H9 (cell line): ENCODE results near the gene EIF3B. TPM values are rescaled to one million over a fixed set of nuclear protein-coding genes. Genes with fewer than 3 reads are reported as not detected.
A peak's percentile ranks its signal among the peaks of the same experiment; 100 is the strongest.

Experiments
- DNase-seq: peaks from one replicate; pipeline ENCODE4 v3.0.0-alpha.2; 2017
- H2AFZ ChIP-seq: one replicate; pipeline ENCODE4 v1.6.1; 2013; ENCODE audit warnings: mild to moderate bottlenecking, low read length, control low read depth, moderate library complexity
- H2AK5ac ChIP-seq: 2 replicates; pipeline ENCODE4 v1.6.1; 2013; ENCODE audit warnings: low read length, control low read depth, mixed read lengths; ENCODE audit not compliant: insufficient read length
- H2BK120ac ChIP-seq: one replicate; pipeline ENCODE4 v1.6.1; 2013; ENCODE audit warnings: low read depth, mild to moderate bottlenecking, low read length, control low read depth, inconsistent platforms; ENCODE audit not compliant: poor library complexity, severe bottlenecking
- H2BK12ac ChIP-seq: 2 replicates; pipeline ENCODE4 v1.6.1; 2013; ENCODE audit warnings: low read length, control low read depth, mixed read lengths, low read depth; ENCODE audit not compliant: insufficient read length
- H2BK15ac ChIP-seq: 2 replicates; pipeline ENCODE4 v1.6.1; 2013; ENCODE audit warnings: low read depth, low read length, control low read depth
- H2BK20ac ChIP-seq: one replicate; pipeline ENCODE4 v1.6.1; 2013; ENCODE audit warnings: low read depth, mild to moderate bottlenecking, low read length, control low read depth, inconsistent platforms; ENCODE audit not compliant: poor library complexity, severe bottlenecking
- H2BK5ac ChIP-seq: 2 replicates; pipeline ENCODE4 v1.6.1; 2013; ENCODE audit warnings: low read length, control low read depth, mixed read lengths; ENCODE audit not compliant: insufficient read length
- H3K14ac ChIP-seq: 2 replicates; pipeline ENCODE4 v1.6.1; 2013; ENCODE audit warnings: low read length, control low read depth; ENCODE audit not compliant: insufficient read depth
- H3K18ac ChIP-seq: 2 replicates; pipeline ENCODE4 v1.6.1; 2013; ENCODE audit warnings: low read depth, mild to moderate bottlenecking, mixed read lengths, low read length, control low read depth; ENCODE audit not compliant: insufficient read length
- H3K23ac ChIP-seq: 2 replicates; pipeline ENCODE4 v1.6.1; 2013; ENCODE audit warnings: low read length, control low read depth, mixed read lengths, low read depth; ENCODE audit not compliant: insufficient read length
- H3K23me2 ChIP-seq: 2 replicates; pipeline ENCODE4 v1.6.1; 2013; ENCODE audit warnings: low read depth, mild to moderate bottlenecking, mixed read lengths, low read length, control low read depth; ENCODE audit not compliant: insufficient read length, poor library complexity, severe bottlenecking
- H3K27ac ChIP-seq: 2 replicates; pipeline ENCODE4 v1.5.1; 2013; ENCODE audit warnings: low read length, control low read depth, mixed read lengths, low read depth; ENCODE audit not compliant: insufficient read length
- H3K27me3 ChIP-seq: 2 replicates; pipeline ENCODE4 v1.6.1; 2013; ENCODE audit warnings: low read length, control low read depth, inconsistent platforms; ENCODE audit not compliant: insufficient read depth
- H3K4ac ChIP-seq: 2 replicates; pipeline ENCODE4 v1.6.1; 2013; ENCODE audit warnings: low read depth, mild to moderate bottlenecking, control low read depth, inconsistent platforms, low read length, moderate library complexity
- H3K4me1 ChIP-seq: 2 replicates; pipeline ENCODE4 v1.6.1; 2013; ENCODE audit warnings: low read length, control low read depth, inconsistent platforms; ENCODE audit not compliant: insufficient read depth
- H3K4me2 ChIP-seq: 2 replicates; pipeline ENCODE4 v1.6.1; 2013; ENCODE audit warnings: low read length, control low read depth, mixed read lengths; ENCODE audit not compliant: insufficient read length, insufficient read depth
- H3K56ac ChIP-seq: 2 replicates; pipeline ENCODE4 v1.6.1; 2013; ENCODE audit warnings: low read depth, mild to moderate bottlenecking, mixed read lengths, low read length, control low read depth; ENCODE audit not compliant: insufficient read length
- H3K79me1 ChIP-seq: 2 replicates; pipeline ENCODE4 v1.6.1; 2013; ENCODE audit warnings: low read depth, mild to moderate bottlenecking, moderate library complexity, low read length, control low read depth, inconsistent platforms; ENCODE audit not compliant: insufficient read depth, poor library complexity, severe bottlenecking
- H3K79me2 ChIP-seq: 2 replicates; pipeline ENCODE4 v1.6.1; 2013; ENCODE audit warnings: low read length, control low read depth, inconsistent platforms; ENCODE audit not compliant: insufficient read depth
- H3K9ac ChIP-seq: 2 replicates; pipeline ENCODE4 v1.6.1; 2013; ENCODE audit warnings: low read length, control low read depth, mixed read lengths; ENCODE audit not compliant: insufficient read length; ENCODE audit errors: extremely low read depth
- H3K9me3 ChIP-seq: one replicate; pipeline ENCODE4 v1.6.1; 2013; ENCODE audit warnings: low read depth, low read length, inconsistent platforms; ENCODE audit not compliant: control insufficient read depth
- H3T11ph ChIP-seq: one replicate; pipeline ENCODE4 v1.6.1; 2013; ENCODE audit warnings: mild to moderate bottlenecking, low read length, control low read depth, inconsistent platforms
- H4K20me1 ChIP-seq: one replicate; pipeline ENCODE4 v1.6.1; 2013; ENCODE audit not compliant: control insufficient read depth, insufficient read length, insufficient read depth
- H4K5ac ChIP-seq: 2 replicates; pipeline ENCODE4 v1.6.1; 2013; ENCODE audit warnings: low read depth, mild to moderate bottlenecking, mixed read lengths, low read length, control low read depth; ENCODE audit not compliant: insufficient read length
- H4K8ac ChIP-seq: replicated peaks from 2 replicates; pipeline ENCODE4 v1.6.1; 2013; ENCODE audit warnings: low read length, control low read depth, mixed read lengths, low read depth; ENCODE audit not compliant: insufficient read length
- H4K91ac ChIP-seq: 2 replicates; pipeline ENCODE4 v1.6.1; 2013; ENCODE audit warnings: low read depth, mild to moderate bottlenecking, moderate library complexity, mixed read lengths, low read length, control low read depth; ENCODE audit not compliant: insufficient read length
- H3K27ac Mint-ChIP-seq, 3 experiments: 2 replicates in 2 of 3; 3 replicates in 1 of 3; pipeline ENCODE4 v1.8.0; 2020 to 2021; ENCODE audit warnings: mixed read lengths in 3 of 3, mild to moderate bottlenecking in 1 of 3, moderate library complexity in 1 of 3
- H3K27me3 Mint-ChIP-seq: 2 replicates; pipeline ENCODE4 v1.8.0; 2021; ENCODE audit warnings: low read depth, mild to moderate bottlenecking, moderate library complexity, mixed read lengths
- H3K36me3 Mint-ChIP-seq, 3 experiments: 2 replicates in 2 of 3; 3 replicates in 1 of 3; pipeline ENCODE4 v1.8.0; 2020 to 2021; ENCODE audit warnings: low read depth in 3 of 3, mixed read lengths in 3 of 3; ENCODE audit not compliant: insufficient read depth in 1 of 3
- H3K4me1 Mint-ChIP-seq, 2 experiments: 2 replicates each; pipeline ENCODE4 v1.8.0; 2020; ENCODE audit warnings: mixed read lengths in 2 of 2
- H3K4me3 Mint-ChIP-seq, 2 experiments: 2 replicates in 1 of 2; 3 replicates in 1 of 2; pipeline ENCODE4 v1.8.0; 2020 to 2021; ENCODE audit warnings: mild to moderate bottlenecking in 2 of 2, mixed read lengths in 2 of 2, moderate library complexity in 1 of 2
- H3K9me3 Mint-ChIP-seq, 2 experiments: 2 replicates in 1 of 2; 3 replicates in 1 of 2; pipeline ENCODE4 v1.8.0; 2020; ENCODE audit warnings: mild to moderate bottlenecking in 2 of 2, mixed read lengths in 2 of 2, moderate library complexity in 1 of 2
- CTCF ChIP-seq: fragments of 200-600 bp; sonication (generic); conservative IDR thresholded peaks from 3 replicates; pipeline ENCODE4 v1.8.0; 2021; ENCODE audit warnings: antibody characterized with exemption, mild to moderate bottlenecking
- WGBS: extraction: QIAGEN DNeasy Blood & Tissue Kit; methylation state at CpG from one replicate; pipeline ENCODE4 v1.1.7; 2013; ENCODE audit warnings: missing lambda C conversion rate, low lambda C conversion rate, mixed read lengths; ENCODE audit not compliant: insufficient read length; ENCODE audit errors: extremely low coverage; 5-methylcytosine and 5-hydroxymethylcytosine counted together
- total RNA-seq: library from RNA; stranded (reverse); gene quantifications from 2 replicates; pipeline ENCODE4 v1.2.1, GENCODE V29; 2021

The EIF3B gene
- total RNA-seq, 1 experiment from 2014 or later, result 337 TPM

- H3K27me3 ChIP-seq, result no peaks in the 10 kb centered on the region
- no peak overlapping the region for H3T11ph ChIP-seq
- H2AFZ ChIP-seq, result no peak overlapping the region
- no peak overlapping the region for H4K8ac ChIP-seq
- no peaks in the 10 kb centered on the region for H4K20me1 ChIP-seq
- no peaks in the 10 kb centered on the region for H3K23me2 ChIP-seq
- no peaks in the 10 kb centered on the region; the same call in 1 of the 2 replicates for H3K79me2 ChIP-seq
- H3K36me3 Mint-ChIP-seq, result peaks cover 0 to 9% (median 0%) of the 10 kb centered on the region in 3 experiments; a peak in 4 of 7 replicates
- H3K4me3 Mint-ChIP-seq, result peak overlapping the region; percentile 22 to 40; a peak in 2 of 5 replicates
- H3K9me3 ChIP-seq, result no peaks in the 10 kb centered on the region
- H2AK5ac ChIP-seq, result no peak overlapping the region
- no peak overlapping the region for H2BK15ac ChIP-seq
- H2BK120ac ChIP-seq, result no peak overlapping the region
- peaks cover 10% of the 10 kb centered on the region for H3K79me1 ChIP-seq
- peak overlapping the region; percentile 81 for H3K14ac ChIP-seq
- no peak overlapping the region; the same call in 1 of the 2 replicates for H3K4ac ChIP-seq
- no peak overlapping the region for H3K56ac ChIP-seq
- no peak for TF ChIP-seq CTCF
- no peak overlapping the region for H2BK5ac ChIP-seq
- H3K23ac ChIP-seq, result no peak overlapping the region
- H3K27ac Mint-ChIP-seq, result peak overlapping the region; percentile 89 to 96 (median 95)
- WGBS, result no CpG with 5 or more reads among the region's 20 CpGs
- H3K4me2 ChIP-seq, result no peak overlapping the region
- H2BK20ac ChIP-seq, result no peak overlapping the region
- no peak overlapping the region for H4K91ac ChIP-seq
- peaks cover 3% of the 10 kb centered on the region; the same call in 1 of the 2 replicates for H3K4me1 ChIP-seq
- H3K18ac ChIP-seq, result peak overlapping the region; percentile 64
- no peak overlapping the region for H3K9ac ChIP-seq
- H3K27me3 Mint-ChIP-seq, result no peaks in the 10 kb centered on the region; the same call in 1 of the 2 replicates
- no peak overlapping the region for H4K5ac ChIP-seq
- no peaks in the 10 kb centered on the region; a peak in 1 of 5 replicates for H3K9me3 Mint-ChIP-seq
- H3K4me1 Mint-ChIP-seq, result peaks cover 21 to 24% of the 10 kb centered on the region in 2 experiments
- no peak overlapping the region for H2BK12ac ChIP-seq
- peak; percentile 86 for DNase-seq
- no peak overlapping the region for H3K27ac ChIP-seq
Observed at GRCh38 chr7:2309889-2310331, 44.7 kb upstream of the EIF3B start.
